GM12878 (cell line): ENCODE measurements around the gene CDK13. TPM values are rescaled to one million over a fixed set of nuclear protein-coding genes. Genes with fewer than 3 reads are reported as not detected.

Experiments used
- BCL3 ChIP-seq: IDR thresholded peaks from 2 replicates; pipeline ENCODE4 v1.6.1; 2011; ENCODE audit warnings: borderline replicate concordance, low read depth, mild to moderate bottlenecking, moderate library complexity, low read length; ENCODE audit not compliant: insufficient read depth, poor library complexity, severe bottlenecking
- CHD2 ChIP-seq: IDR thresholded peaks from 2 replicates; pipeline ENCODE4 v1.6.1; 2011; ENCODE audit warnings: low read depth, low read length, improper control_type of control experiment, borderline replicate concordance
- CHD4 ChIP-seq: fragments of 200-600 bp; sonication (generic); IDR thresholded peaks from 2 replicates; pipeline ENCODE4 v1.6.1; 2016; ENCODE audit warnings: mild to moderate bottlenecking
- CREM ChIP-seq: IDR thresholded peaks from 2 replicates; pipeline ENCODE4 v1.6.1; 2014; ENCODE audit warnings: antibody characterized with exemption, low read depth
- DPF2 ChIP-seq: fragments of 450-650 bp; IDR thresholded peaks from 2 replicates; pipeline ENCODE4 v1.6.1; 2017; ENCODE audit warnings: mild to moderate bottlenecking
- E2F8 ChIP-seq: fragments of 450-650 bp; IDR thresholded peaks from 2 replicates; pipeline ENCODE4 v1.6.1; 2018; ENCODE audit warnings: mild to moderate bottlenecking, low read depth, moderate library complexity; ENCODE audit not compliant: partially characterized antibody
- EED ChIP-seq: sonication (generic); IDR thresholded peaks from 2 replicates; pipeline ENCODE4 v1.6.1; 2016; ENCODE audit warnings: antibody characterized with exemption, low read depth
- EP300 ChIP-seq, 2 experiments: fragments of 150-350 bp in 1 of 2; IDR thresholded peaks; 2 replicates each; pipeline ENCODE4 v1.6.1; 2011 to 2012; ENCODE audit warnings: low read depth in 2 of 2, low read length in 2 of 2, borderline replicate concordance in 1 of 2, improper control_type of control experiment in 1 of 2, inconsistent platforms in 1 of 2; ENCODE audit not compliant: control insufficient read depth in 1 of 2
- ESRRA ChIP-seq: IDR thresholded peaks from 2 replicates; pipeline ENCODE4 v1.6.1; 2012; ENCODE audit warnings: mild to moderate bottlenecking, low read length, improper control_type of control experiment
- HDAC2 ChIP-seq: fragments of 200-600 bp; sonication (generic); IDR thresholded peaks from 2 replicates; pipeline ENCODE4 v1.6.1; 2017
- MEF2A ChIP-seq: IDR thresholded peaks from 2 replicates; pipeline ENCODE4 v1.6.1; 2011; ENCODE audit warnings: low read depth, mild to moderate bottlenecking, low read length, moderate library complexity; ENCODE audit not compliant: insufficient read depth
- MLLT1 ChIP-seq: fragments of 450-650 bp; IDR thresholded peaks from 2 replicates; pipeline ENCODE4 v1.6.1; 2016; ENCODE audit warnings: mild to moderate bottlenecking
- MXI1 ChIP-seq: fragments of 150-350 bp; IDR thresholded peaks from 2 replicates; pipeline ENCODE4 v1.6.1; 2011; ENCODE audit warnings: low read depth, mild to moderate bottlenecking, inconsistent platforms, low read length, improper control_type of control experiment
- NFYB ChIP-seq: IDR thresholded peaks from 2 replicates; pipeline ENCODE4 v1.6.1; 2011; ENCODE audit warnings: low read depth, mild to moderate bottlenecking, low read length, improper control_type of control experiment, moderate library complexity; ENCODE audit not compliant: insufficient read depth
- PAX5 ChIP-seq: IDR thresholded peaks from 2 replicates; pipeline ENCODE4 v1.6.1; 2011; ENCODE audit warnings: low read depth, low read length, borderline replicate concordance
- RBBP5 ChIP-seq: fragments of 200-600 bp; sonication (generic); conservative IDR thresholded peaks from 2 replicates; pipeline ENCODE4 v1.6.1; 2016
- RELA ChIP-seq: fragments of 450-650 bp; IDR thresholded peaks from 2 replicates; pipeline ENCODE4 v1.8.0; 2014; ENCODE audit warnings: borderline replicate concordance; ENCODE audit not compliant: partially characterized antibody
- RFX5 ChIP-seq: IDR thresholded peaks from 2 replicates; pipeline ENCODE4 v1.6.1; 2011; ENCODE audit warnings: low read depth, low read length, improper control_type of control experiment
- SMAD5 ChIP-seq: IDR thresholded peaks from 2 replicates; pipeline ENCODE4 v1.6.1; 2016; ENCODE audit warnings: antibody characterized with exemption, low read depth
- SMARCA5 ChIP-seq: fragments of 450-650 bp; IDR thresholded peaks from 2 replicates; pipeline ENCODE4 v1.6.1; 2017; ENCODE audit warnings: mild to moderate bottlenecking
- SP1 ChIP-seq: IDR thresholded peaks from one replicate; pipeline ENCODE4 v1.6.1; 2011; ENCODE audit warnings: low read depth, low read length
- TBL1XR1 ChIP-seq: IDR thresholded peaks from 2 replicates; pipeline ENCODE4 v1.6.1; 2012; ENCODE audit warnings: low read depth, low read length, improper control_type of control experiment
- TCF3 ChIP-seq: IDR thresholded peaks from 2 replicates; pipeline ENCODE4 v1.6.1; 2012; ENCODE audit warnings: low read depth, mild to moderate bottlenecking, low read length, borderline replicate concordance; ENCODE audit not compliant: insufficient read depth
- YY1 ChIP-seq: IDR thresholded peaks from 2 replicates; pipeline ENCODE4 v1.6.1; 2011; ENCODE audit warnings: low read depth, mild to moderate bottlenecking, low read length
- ZNF384 ChIP-seq: IDR thresholded peaks from 2 replicates; pipeline ENCODE4 v1.6.1; 2012; ENCODE audit warnings: low read depth, mild to moderate bottlenecking, low read length, improper control_type of control experiment, borderline replicate concordance
- polyA plus RNA-seq, 11 experiments: library from polyadenylated mRNA; depleted of rRNA in 4 of 11; unstranded in 6 of 11; stranded (reverse) in 5 of 11; fragments of >200 nt; fragmentation: Nextera tagmentation in 4 of 11; fragmentation: Illumina TruSeq in 1 of 11; extraction: Ambion mirVana in 4 of 11; extraction: Trizol in 1 of 11; gene quantifications; 1 replicate in 1 of 11; 2 replicates in 10 of 11; pipeline versions ENCODE4 v1.2.1 to v1.2.3, GENCODE V29; 2011 to 2016; ENCODE audit warnings: inconsistent platforms in 2 of 11, missing spikeins in 2 of 11, low read depth in 1 of 11
- total RNA-seq, 4 experiments: library from RNA; depleted of rRNA in 3 of 4; stranded (reverse); fragments of >200 nt in 3 of 4; fragmentation: Illumina TruSeq in 1 of 4; extraction: Trizol in 1 of 4; gene quantifications; 2 replicates each; pipeline versions ENCODE4 v1.2.1 to v1.2.3, GENCODE V29; 2013 to 2021

CDK13 gene
- total and polyA plus RNA-seq, 10 of the 15 experiments (the other 5 are each of a cell fraction or from before 2014, with no cell fraction given), result 10.8 to 44.4 (median 28.0) TPM

GRCh38 chr7:39948956-39949928 lies 814 bp upstream of the CDK13 start (continued):
- TF ChIP-seq RBBP5, result no peak
- peak; percentile 69; the same call in 1 of the 2 replicates for TF ChIP-seq CREM
- TF ChIP-seq CHD2, result peak; percentile 69; the same call in 1 of the 2 replicates
- TF ChIP-seq E2F8, result peak; percentile 78
- peak; percentile 89 for TF ChIP-seq ZNF384
- no peak for TF ChIP-seq BCL3
- 0 out of 2 replicates have a peak, but pooled peaks have one; percentile 18 for TF ChIP-seq MEF2A
- peak; percentile 56; the same call in 1 of the 2 replicates for TF ChIP-seq DPF2
- peak; percentile 43; the same call in 1 of the 2 replicates for TF ChIP-seq MXI1
- TF ChIP-seq EP300 (IDR thresholded peaks at IDR 0.05; ENCODE audit: borderline replicate concordance in 1 of 2, control insufficient read depth in 1 of 2, low read depth in 2 of 2, low read length in 2 of 2), result peak in 1 of 2 experiments; percentile 7; a peak in 1 of 4 replicates
- TF ChIP-seq SMAD5, result peak; percentile 85
- TF ChIP-seq YY1, result peak; percentile 67
- TF ChIP-seq CHD4, result no peak
- TF ChIP-seq RELA, result no peak
- TF ChIP-seq SMARCA5, result peak; percentile 65
- 0 out of 2 replicates have a peak, but pooled peaks have one; percentile 54 for TF ChIP-seq NFYB
- no peak for TF ChIP-seq PAX5
- no peak for TF ChIP-seq SP1
- 0 out of 2 replicates have a peak, but pooled peaks have one; percentile 48 for TF ChIP-seq RFX5
- TF ChIP-seq TCF3, result peak; percentile 37; the same call in 1 of the 2 replicates
- no peak for TF ChIP-seq ESRRA
- no peak for TF ChIP-seq TBL1XR1
- TF ChIP-seq MLLT1, result peak; percentile 87
- TF ChIP-seq HDAC2, result no peak
- TF ChIP-seq EED, result peak; percentile 22; the same call in 1 of the 2 replicates
